GM23248 (cell line): Measurements from ENCODE around the gene PCDHGA1. TPM values are rescaled to one million over a fixed set of nuclear protein-coding genes. Genes with fewer than 3 reads are reported as not detected.
A peak's percentile ranks its signal among the peaks of the same experiment; 100 is the strongest.

Experiments used
- DNase-seq: peaks from one replicate; pipeline ENCODE4 v3.0.0-alpha.2; 2015
- H2AFZ ChIP-seq: fragments of 200-600 bp; sonication (generic); 2 replicates; pipeline ENCODE4 v1.6.1; 2016; ENCODE audit warnings: antibody characterized with exemption
- H3F3A ChIP-seq: fragments of 200-600 bp; sonication (generic); 2 replicates; pipeline ENCODE4 v1.6.1; 2016; ENCODE audit warnings: mild to moderate bottlenecking, antibody characterized with exemption, mixed run types; ENCODE audit not compliant: insufficient read depth
- H3K27ac ChIP-seq: fragments of 200-600 bp; sonication (generic); 2 replicates; pipeline ENCODE4 v1.5.1; 2016; ENCODE audit warnings: mild to moderate bottlenecking
- H3K27me3 ChIP-seq: fragments of 200-600 bp; sonication (generic); replicated peaks from 2 replicates; pipeline ENCODE4 v1.6.1; 2016; ENCODE audit warnings: mild to moderate bottlenecking; ENCODE audit not compliant: insufficient read depth
- H3K36me3 ChIP-seq: fragments of 200-600 bp; sonication (generic); 2 replicates; pipeline ENCODE4 v1.6.1; 2016; ENCODE audit warnings: low read depth, mild to moderate bottlenecking
- H3K4me1 ChIP-seq: fragments of 200-600 bp; sonication (generic); 2 replicates; pipeline ENCODE4 v1.6.1; 2016; ENCODE audit warnings: mild to moderate bottlenecking; ENCODE audit not compliant: insufficient read depth
- H3K4me2 ChIP-seq: fragments of 200-600 bp; sonication (generic); one replicate; pipeline ENCODE4 v1.6.1; 2016; ENCODE audit warnings: mild to moderate bottlenecking; ENCODE audit not compliant: unreplicated experiment
- H3K4me3 ChIP-seq: fragments of 200-600 bp; sonication (generic); 2 replicates; pipeline ENCODE4 v1.5.1; 2016; ENCODE audit warnings: mild to moderate bottlenecking
- H3K79me2 ChIP-seq: fragments of 200-600 bp; sonication (generic); 2 replicates; pipeline ENCODE4 v1.6.1; 2016; ENCODE audit warnings: mild to moderate bottlenecking; ENCODE audit not compliant: insufficient read depth
- H3K9ac ChIP-seq: fragments of 200-600 bp; sonication (generic); 2 replicates; pipeline ENCODE4 v1.6.1; 2016; ENCODE audit warnings: mild to moderate bottlenecking
- H3K9me2 ChIP-seq: fragments of 200-600 bp; sonication (generic); 2 replicates; pipeline ENCODE4 v1.6.1; 2016; ENCODE audit warnings: mixed run types, mild to moderate bottlenecking, moderate library complexity; ENCODE audit not compliant: insufficient read depth
- H3K9me3 ChIP-seq: fragments of 200-600 bp; sonication (generic); one replicate; pipeline ENCODE4 v1.6.1; 2017; ENCODE audit warnings: low read depth
- H4K20me1 ChIP-seq: fragments of 200-600 bp; sonication (generic); 2 replicates; pipeline ENCODE4 v1.6.0; 2016; ENCODE audit not compliant: insufficient read depth
- EZH2 ChIP-seq: fragments of 200-600 bp; sonication (generic); IDR thresholded peaks from 2 replicates; pipeline ENCODE4 v1.6.1; 2018; ENCODE audit warnings: antibody characterized with exemption, mild to moderate bottlenecking; ENCODE audit not compliant: insufficient read depth, poor library complexity, severe bottlenecking
- EZH2phosphoT487 ChIP-seq: fragments of 200-600 bp; sonication (generic); IDR thresholded peaks from 2 replicates; pipeline ENCODE4 v1.6.1; 2018; ENCODE audit warnings: antibody characterized with exemption, moderate library complexity, mild to moderate bottlenecking, low read depth; ENCODE audit not compliant: insufficient read depth
- WGBS, 2 experiments: methylation state at CpG; one replicate each; pipeline ENCODE4 v1.1.6; 2015 to 2017; ENCODE audit warnings: low lambda C conversion rate in 2 of 2, low coverage in 1 of 2; ENCODE audit errors: missing lambda C conversion rate in 2 of 2; 5-methylcytosine and 5-hydroxymethylcytosine counted together
- in situ Hi-C: fragments of 300-500 bp; cut with MboI; formaldehyde crosslinking; loops from 2 replicates; pipeline ENCODE4 v1.15.0; 2020
- polyA plus RNA-seq: library from polyadenylated mRNA; unstranded; fragments of >200 nt; fragmentation: Nextera tagmentation; extraction: Ambion mirVana; gene quantifications from 2 replicates; pipeline ENCODE4 v1.2.1, GENCODE V29; 2016
- total RNA-seq: library from RNA; depleted of rRNA; stranded (reverse); fragments of >200 nt; shearing (Covaris generic); gene quantifications from 2 replicates; pipeline ENCODE4 v1.2.3, GENCODE V29; 2014

The PCDHGA1 gene
- total and polyA plus RNA-seq, 2 experiments from 2014 or later = 0.63 to 1.8 TPM

DNA sequence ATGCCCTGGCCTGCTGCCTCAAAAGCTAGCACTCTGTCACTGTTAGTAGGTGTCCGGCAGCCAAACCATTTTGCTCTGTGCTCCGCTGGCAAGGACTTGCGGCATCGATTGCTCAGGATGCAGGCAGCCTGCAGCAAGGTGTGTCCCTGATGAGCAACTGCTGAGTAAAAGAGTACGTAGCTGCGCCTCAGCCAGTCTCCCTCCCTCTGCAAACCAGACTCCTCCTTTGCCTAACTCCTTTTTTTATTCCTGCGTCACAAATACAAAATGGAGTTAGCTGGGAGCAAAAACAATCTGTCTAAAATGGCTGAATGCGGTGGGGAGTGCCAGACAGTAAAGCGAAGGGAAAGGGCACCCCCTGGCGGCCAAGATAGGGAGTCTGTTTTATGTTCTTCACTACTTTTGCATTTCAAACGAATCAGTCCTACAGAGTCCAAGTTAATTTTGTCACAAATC lies 227.4 kb downstream of the PCDHGA1 start:
- peak; percentile 99 for DNase-seq
- Histone ChIP-seq H3K27me3 (no peaks in the 10 kb centered on the region), H4K20me1 (no peaks in the 10 kb centered on the region), H3K4me1 (peaks cover 26% of the 10 kb centered on the region), H3K36me3 (no peaks in the 10 kb centered on the region), H3K4me3 (peak overlapping the region; percentile 46), H2AFZ (peak overlapping the region; percentile 75), H3F3A (peaks cover 26% of the 10 kb centered on the region), H3K79me2 (peaks cover 11% of the 10 kb centered on the region), H3K9me2 (no peaks in the 10 kb centered on the region), H3K4me2 (peak overlapping the region; percentile 47), H3K9ac (peak overlapping the region; percentile 77), H3K27ac (peak overlapping the region; percentile 87), H3K9me3 (no peaks in the 10 kb centered on the region)
- in situ Hi-C loops = no loop called here
- TF ChIP-seq EZH2phosphoT487 (no peak), EZH2 (no peak)
- 1 to 4% methylated on average over 11 of the region's 11 CpGs for WGBS, 2 experiments

- Histone ChIP-seq H3K4me3 (peak overlapping the region; percentile 34; the same call in 1 of the 2 replicates), H3K79me2 (peaks cover 11% of the 10 kb centered on the region), H3K36me3 (no peaks in the 10 kb centered on the region), H3K9ac (peak overlapping the region; percentile 77), H3K4me2 (peak overlapping the region; percentile 47), H3K27ac (peak overlapping the region; percentile 87), H3K9me2 (no peaks in the 10 kb centered on the region), H3K4me1 (peaks cover 26% of the 10 kb centered on the region), H3K27me3 (no peaks in the 10 kb centered on the region), H2AFZ (peak overlapping the region; percentile 72), H3K9me3 (no peaks in the 10 kb centered on the region), H3F3A (peaks cover 26% of the 10 kb centered on the region), H4K20me1 (no peaks in the 10 kb centered on the region)
- in situ Hi-C loops = no loop called here
- TF ChIP-seq EZH2 (no peak), EZH2phosphoT487 (no peak)
- DNase-seq = peak; percentile 20
- 12 to 19% methylated on average over 6 of the region's 6 CpGs for WGBS, 2 experiments
Measured at GRCh38 chr5:141558150-141558549, 227.8 kb downstream of the PCDHGA1 start.

GRCh38 chr5:141559461-141559860 lies 229.1 kb downstream of the PCDHGA1 start:
- Histone ChIP-seq H3K4me1 (peaks cover 26% of the 10 kb centered on the region), H4K20me1 (no peaks in the 10 kb centered on the region), H3K4me2 (peak overlapping the region; percentile 32), H3K36me3 (no peaks in the 10 kb centered on the region), H3K9me3 (no peaks in the 10 kb centered on the region), H3K27ac (peak overlapping the region; percentile 87), H3K4me3 (no peak overlapping the region), H2AFZ (no peak overlapping the region), H3K9ac (peak overlapping the region; percentile 77), H3K27me3 (no peaks in the 10 kb centered on the region), H3K79me2 (peaks cover 11% of the 10 kb centered on the region), H3F3A (peaks cover 32% of the 10 kb centered on the region), H3K9me2 (no peaks in the 10 kb centered on the region)
- peak; percentile 86 for DNase-seq
- TF ChIP-seq EZH2 (no peak), EZH2phosphoT487 (no peak)
- in situ Hi-C loops = no loop called here

GRCh38 chr5:141560151-141560550 lies 229.8 kb downstream of the PCDHGA1 start:
- H3K79me2 ChIP-seq = peaks cover 11% of the 10 kb centered on the region
- DNase-seq = peak; percentile 22
- peak overlapping the region; percentile 87 for H3K27ac ChIP-seq
- H3K9ac ChIP-seq = peak overlapping the region; percentile 77
- H3K4me2 ChIP-seq = peak overlapping the region; percentile 86
- no peaks in the 10 kb centered on the region for H3K9me3 ChIP-seq
- peaks cover 39% of the 10 kb centered on the region for H3F3A ChIP-seq
- H2AFZ ChIP-seq = 0 out of 2 replicates have a peak overlapping the region, but pooled peaks have one; percentile 49
- peak overlapping the region; percentile 55 for H3K4me3 ChIP-seq
- peaks cover 26% of the 10 kb centered on the region for H3K4me1 ChIP-seq
- TF ChIP-seq EZH2phosphoT487 (no peak), EZH2 (no peak)
- H3K9me2 ChIP-seq = no peaks in the 10 kb centered on the region
- peaks cover 2% of the 10 kb centered on the region; the same call in 1 of the 2 replicates for H3K36me3 ChIP-seq
- in situ Hi-C loops = loop anchor here (5.0 to 10.0 kb wide), 3 partner anchors 143 to 375 kb away; partner anchors contain the start of genes PCDHB16, PCDHB9, PCDHGA1 and PCDHGA2
- H4K20me1 ChIP-seq = no peaks in the 10 kb centered on the region
- no peaks in the 10 kb centered on the region for H3K27me3 ChIP-seq
